K562 (cell line): ENCODE data around the gene MEIS1. TPM values are rescaled to one million over a fixed set of nuclear protein-coding genes. Genes with fewer than 3 reads are reported as not detected.

Experiments used
- ATAC-seq: fragments of 200-7000 bp; cut with Tn5 transposase; 3 replicates; pipeline ENCODE4 v1.9.1; 2020; ENCODE audit warnings: moderate library complexity
- BruUV-seq: library from RNA; stranded (reverse); fragments of 400-500 nt; replicated peaks from 2 replicates; lab custom pipeline; 2021; lab: Mats Ljungman, UMichigan
- CTCF ChIA-PET: fragments of 300-600 bp; formaldehyde crosslinking; extraction: SDS; loops from one replicate; lab custom pipeline; 2021; ENCODE audit warnings: low intra/inter-chr PET ratio; lab: Yijun Ruan, JAX
- POLR2A ChIA-PET: fragments of 300-600, 350-650 bp; sonication (Branson Sonifier 250); formaldehyde crosslinking; extraction: SDS; loops from one replicate; lab custom pipeline; 2021; ENCODE audit warnings: antibody characterized with exemption, inconsistent platforms; lab: Yijun Ruan, JAX
- DNase-seq, 4 experiments: peaks; one replicate each; pipeline versions ENCODE4 v3.0.0 to v3.0.0-alpha.2; 2011 to 2018; ENCODE audit warnings: low spot score in 3 of 4, mixed read lengths in 3 of 4; ENCODE audit errors: extremely low read depth in 1 of 4
- FAIRE-seq: peaks from 2 replicates; lab custom pipeline; 2011; peaks lifted over from hg19 to GRCh38; lab: Jason Lieb, UNC
- H2AFZ ChIP-seq: 2 replicates; pipeline ENCODE4 v1.6.0; 2011; ENCODE audit warnings: low read depth, low read length, control low read depth, inconsistent platforms
- H3K27ac ChIP-seq: fragments of 200-600 bp; 3 replicates; pipeline ENCODE4 v1.8.0; 2011; ENCODE audit warnings: low read depth, mild to moderate bottlenecking, control low read depth, inconsistent platforms, low read length, moderate library complexity, mixed read lengths; ENCODE audit errors: extremely low read depth
- H3K27me3 ChIP-seq, 2 experiments: fragments of 300-600 bp in 1 of 2; 2 replicates in 1 of 2; 3 replicates in 1 of 2; pipeline versions ENCODE4 v1.6.0 to v1.8.0; 2011; ENCODE audit warnings: inconsistent platforms in 2 of 2, low read length in 2 of 2, mild to moderate bottlenecking in 1 of 2, mixed read lengths in 1 of 2, moderate library complexity in 1 of 2; ENCODE audit not compliant: control insufficient read depth in 2 of 2, insufficient read depth in 2 of 2
- H3K36me3 ChIP-seq: fragments of 300-600 bp; 3 replicates; pipeline ENCODE4 v1.8.0; 2011; ENCODE audit warnings: mild to moderate bottlenecking, low read length, inconsistent platforms; ENCODE audit not compliant: control insufficient read depth, insufficient read depth
- H3K4me1 ChIP-seq, 2 experiments: fragments of 200-600 bp in 1 of 2; replicated peaks in 1 of 2; 2 replicates in 1 of 2; 3 replicates in 1 of 2; pipeline versions ENCODE4 v1.5.1 to v1.8.0; 2011; ENCODE audit warnings: inconsistent platforms in 2 of 2, low read length in 2 of 2, mild to moderate bottlenecking in 1 of 2, mixed read lengths in 1 of 2, moderate library complexity in 1 of 2; ENCODE audit not compliant: control insufficient read depth in 2 of 2, insufficient read depth in 2 of 2
- H3K4me2 ChIP-seq: 2 replicates; pipeline ENCODE4 v1.6.1; 2011; ENCODE audit warnings: low read length, control low read depth, inconsistent platforms, mixed read lengths; ENCODE audit not compliant: insufficient read depth
- H3K4me3 ChIP-seq: fragments of 200-600 bp; sonication (generic), shearing (Covaris generic); 2 replicates; pipeline ENCODE4 v1.5.1; 2016; ENCODE audit warnings: control low read depth, inconsistent platforms
- H3K79me2 ChIP-seq: fragments of 200-600 bp; 3 replicates; pipeline ENCODE4 v1.8.0; 2011; ENCODE audit warnings: low read length, inconsistent platforms; ENCODE audit not compliant: control insufficient read depth, insufficient read depth
- H3K9ac ChIP-seq, 2 experiments: 2 replicates each; pipeline versions ENCODE4 v1.6.0 to v1.6.1; 2011; ENCODE audit warnings: low read depth in 2 of 2, low read length in 2 of 2, control low read depth in 1 of 2, inconsistent platforms in 1 of 2, mild to moderate bottlenecking in 1 of 2, mixed read lengths in 1 of 2; ENCODE audit not compliant: insufficient read depth in 1 of 2
- H3K9me1 ChIP-seq: one replicate; pipeline ENCODE4 v1.6.0; 2011; ENCODE audit warnings: inconsistent platforms, mild to moderate bottlenecking, low read length, moderate library complexity; ENCODE audit not compliant: control insufficient read depth, insufficient read depth
- H3K9me3 ChIP-seq: replicated peaks from 2 replicates; pipeline ENCODE4 v1.5.1; 2011; ENCODE audit warnings: low read depth, low read length, inconsistent platforms; ENCODE audit not compliant: control insufficient read depth, insufficient read depth
- H4K20me1 ChIP-seq: replicated peaks from 2 replicates; pipeline ENCODE4 v1.6.1; 2011; ENCODE audit warnings: low read length, inconsistent platforms, mixed read lengths; ENCODE audit not compliant: control insufficient read depth, insufficient read depth
- BDP1 ChIP-seq: IDR thresholded peaks from 3 replicates; pipeline ENCODE4 v1.6.1; 2011; ENCODE audit not compliant: insufficient read length, insufficient read depth
- CEBPG ChIP-seq, 3 experiments: fragments of 200-800 bp in 1 of 3; sonication (Bioruptor generic) in 1 of 3; sonication (generic) in 1 of 3; formaldehyde crosslinking in 1 of 3; IDR thresholded peaks in 2 of 3; conservative IDR thresholded peaks in 1 of 3; 2 replicates each; pipeline versions ENCODE4 v1.6.1 to v1.8.0; 2016 to 2022; ENCODE audit warnings: missing compliant biosample characterization in 2 of 3, missing genetic modification characterization in 2 of 3, mild to moderate bottlenecking in 1 of 3, missing genetic modification reagents in 1 of 3
- MITF ChIP-seq: IDR thresholded peaks from 2 replicates; pipeline ENCODE4 v1.6.1; 2014; ENCODE audit warnings: antibody characterized with exemption
- MXI1 ChIP-seq: IDR thresholded peaks from 2 replicates; pipeline ENCODE4 v1.6.1; 2011; ENCODE audit warnings: low read depth, mild to moderate bottlenecking, improper control_type of control experiment, low read length
- NUFIP1 ChIP-seq: fragments of 450-650 bp; IDR thresholded peaks from 2 replicates; pipeline ENCODE4 v1.6.1; 2018; ENCODE audit not compliant: partially characterized antibody
- POLR2AphosphoS5 ChIP-seq: IDR thresholded peaks from 2 replicates; pipeline ENCODE4 v1.6.1; 2011; ENCODE audit warnings: mild to moderate bottlenecking, low read depth, low read length, moderate library complexity; ENCODE audit not compliant: control insufficient read depth, insufficient read depth
- RERE ChIP-seq: sonication (generic); formaldehyde crosslinking; IDR thresholded peaks from 2 replicates; pipeline ENCODE4 v1.8.0; 2023; ENCODE audit warnings: missing genetic modification reagents, mild to moderate bottlenecking, borderline replicate concordance
- SIRT6 ChIP-seq: IDR thresholded peaks from one replicate; pipeline ENCODE4 v1.6.1; 2012; ENCODE audit warnings: low read depth, mild to moderate bottlenecking, control low read depth, inconsistent platforms, low read length, moderate library complexity
- SMAD4 ChIP-seq: fragments of 250-450 bp; sonication (Bioruptor Pico); conservative IDR thresholded peaks from 2 replicates; pipeline ENCODE4 v1.8.0; 2021; ENCODE audit warnings: inconsistent platforms, mild to moderate bottlenecking, moderate library complexity
- THRB ChIP-seq: fragments of 450-650 bp; formaldehyde crosslinking; conservative IDR thresholded peaks from 2 replicates; pipeline ENCODE4 v1.4.0; 2022; ENCODE audit warnings: mild to moderate bottlenecking, missing genetic modification characterization
- TRIM24 ChIP-seq, 2 experiments: fragments of 450-650 bp; IDR thresholded peaks; 2 replicates each; pipeline ENCODE4 v1.6.1; 2016
- ZNF717 ChIP-seq: fragments of 250-450 bp; sonication (Bioruptor Pico); IDR thresholded peaks from 2 replicates; pipeline ENCODE4 v1.5.0; 2021
- ZSCAN29 ChIP-seq: fragments of 450-650 bp; IDR thresholded peaks from 2 replicates; pipeline ENCODE4 v1.6.1; 2017
- WGBS: fragments of 100-300 bp; shearing (Covaris generic); methylation state at CpG from one replicate; pipeline ENCODE4 v1.1.6; 2016; ENCODE audit warnings: low coverage, mixed read lengths; ENCODE audit not compliant: insufficient coverage; ENCODE audit errors: missing lambda C conversion rate; 5-methylcytosine and 5-hydroxymethylcytosine counted together
- in situ Hi-C: fragments of 300-500 bp; cut with MboI; formaldehyde crosslinking; loops from 4 replicates; pipeline ENCODE4 v1.15.0; 2018; ENCODE audit warnings: inconsistent platforms, mixed read lengths
- intact Hi-C: fragments of 100-400 bp; cut with micrococcal nuclease; formaldehyde crosslinking; loops from 2 replicates; pipeline ENCODE4 v1.14.2; 2022
- polyA plus RNA-seq, 8 experiments: library from polyadenylated mRNA; depleted of rRNA in 4 of 8; stranded (reverse) in 5 of 8; unstranded in 3 of 8; fragments of >200 nt; fragmentation: Nextera tagmentation in 2 of 8; fragmentation: Illumina TruSeq in 1 of 8; extraction: Ambion mirVana in 2 of 8; extraction: Trizol in 1 of 8; gene quantifications; 2 replicates each; pipeline versions ENCODE4 v1.2.1 to v1.2.3, GENCODE V29; 2011 to 2014; ENCODE audit warnings: inconsistent platforms in 1 of 8, missing spikeins in 1 of 8
- total RNA-seq, 7 experiments: library from RNA; depleted of rRNA in 6 of 7; stranded (reverse); fragments of >200 nt in 6 of 7; fragmentation: Illumina TruSeq in 2 of 7; extraction: Trizol in 2 of 7; gene quantifications; 2 replicates each; pipeline versions ENCODE4 v1.2.1 to v1.2.3, GENCODE V29; 2011 to 2021; ENCODE audit warnings: low replicate concordance in 1 of 7

MEIS1 gene
- total and polyA plus RNA-seq, 9 of the 15 experiments (the other 6 are each of a cell fraction or from before 2014, with no cell fraction given): 2.3 to 9.0 (median 5.9) TPM

- DNase-seq (no peak), ATAC-seq (no peak), FAIRE-seq (no peak)
- BruUV-seq: no TSS peak
- ChIA-PET CTCF (no interaction called here), POLR2A (interaction anchor here (0.6 kb wide), 1 partner anchor 11 kb away, joined by 3 read pairs; no protein-coding TSS in a partner anchor)
- no peaks in the 10 kb centered on the region for H3K27me3 ChIP-seq
- H3K4me3 ChIP-seq: no peak overlapping the region
- H3K9me1 ChIP-seq: no peaks in the 10 kb centered on the region
- no peak overlapping the region for H3K27ac ChIP-seq
- no peak overlapping the region for H3K4me2 ChIP-seq
- H3K36me3 ChIP-seq: peaks cover 21% of the 10 kb centered on the region
- 94% methylated on average over 28 of the region's 37 CpGs for WGBS
- H4K20me1 ChIP-seq: no peaks in the 10 kb centered on the region
- in situ Hi-C loops: no loop called here
- peaks cover 16% of the 10 kb centered on the region; the same call in 2 of the 3 replicates for H3K79me2 ChIP-seq
- intact Hi-C loops: loop anchor here (5.0 to 10.0 kb wide), 2 partner anchors 43 to 1036 kb away; no protein-coding TSS in a partner anchor
- H3K9me3 ChIP-seq: no peaks in the 10 kb centered on the region
- H2AFZ ChIP-seq: no peak overlapping the region
- no peak overlapping the region for H3K9ac ChIP-seq
- H3K4me1 ChIP-seq: peaks cover 0 to 9% of the 10 kb centered on the region in 2 experiments; a peak in 2 of 5 replicates
- TF ChIP-seq CEBPG (CRISPR knock-in tag; IDR thresholded peaks at IDR 0.05) (no peak), CEBPG (tag; conservative IDR thresholded peaks at IDR 0.05 in 1 of 2, IDR thresholded peaks at IDR 0.05 in 1 of 2) (no peak), ZNF717 (no peak), SMAD4 (CRISPR knock-in tag) (no peak), MXI1 (no peak), BDP1 (no peak), POLR2AphosphoS5 (no peak), NUFIP1 (no peak), RERE (CRISPR knock-in tag) (no peak), THRB (CRISPR knock-in tag) (no peak), TRIM24 (IDR thresholded peaks at IDR 0.05) (no peak), MITF (no peak), SIRT6 (no peak), ZSCAN29 (no peak)
Observed at GRCh38 chr2:66438891-66439811, 4.2 kb downstream of the MEIS1 start.
